GM18505 (cell line): ENCODE data around the gene GPATCH8.

Source experiments
- ATAC-seq: cut with Tn5 transposase; IDR thresholded peaks from one replicate; pipeline ENCODE4 v1.9.1; 2021; ENCODE audit not compliant: unreplicated experiment
- POLR2A ChIP-seq: IDR thresholded peaks from 4 replicates; pipeline ENCODE4 v1.6.1; 2011; ENCODE audit warnings: borderline replicate concordance; ENCODE audit not compliant: insufficient read depth, insufficient read length; ENCODE audit errors: extremely low read depth

GPATCH8 gene

DNA sequence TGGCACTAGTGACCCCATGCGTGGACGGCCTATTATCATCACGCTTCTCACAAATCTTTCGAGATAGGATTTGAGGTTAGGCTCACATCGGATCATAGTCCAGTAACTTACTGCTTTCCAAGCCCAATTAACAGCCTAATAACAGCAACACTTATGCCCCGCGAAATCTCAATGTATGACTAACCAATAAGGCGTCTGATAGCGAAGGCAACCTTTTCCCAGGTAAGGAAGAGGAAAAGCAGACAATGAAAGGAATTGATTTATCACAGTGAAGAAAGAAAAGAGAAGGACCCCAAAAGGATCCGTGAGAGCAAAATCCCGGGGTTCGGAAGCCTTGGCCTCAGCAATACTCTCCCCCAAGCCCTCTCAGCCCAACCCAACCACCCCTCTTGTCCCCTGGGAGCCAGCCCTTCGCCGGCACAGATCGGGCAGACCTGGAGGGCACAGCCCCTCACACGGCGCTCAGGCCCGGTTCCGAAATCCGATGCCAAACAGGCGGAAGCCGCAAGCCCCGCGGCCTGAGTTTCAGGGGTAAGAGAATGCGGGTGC lies 534 bp downstream of the GPATCH8 start:
- no peak for ATAC-seq
- no peak for TF ChIP-seq POLR2A

GRCh38 chr17:44501866-44502375 lies 1.3 kb downstream of the GPATCH8 start:
- no peak for TF ChIP-seq POLR2A
- ATAC-seq = no peak

DNA sequence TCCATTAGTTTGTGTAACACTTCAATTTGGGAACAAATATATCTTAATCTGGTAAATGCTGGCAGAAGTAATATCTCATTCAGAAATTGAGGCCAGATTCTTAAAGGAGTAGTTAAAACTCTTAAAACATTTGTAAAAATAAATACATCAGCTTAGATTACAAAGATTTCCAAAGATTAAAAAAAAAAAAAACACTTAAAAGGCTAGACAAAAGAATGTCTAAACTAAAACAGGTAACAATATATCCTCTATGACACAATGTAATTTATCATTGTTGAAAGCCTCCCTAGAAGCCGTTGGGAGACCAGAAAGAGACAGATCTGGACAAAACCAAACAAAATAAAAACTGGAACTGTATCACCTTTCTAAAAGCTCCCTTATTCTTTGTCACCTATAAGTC lies 3.5 kb downstream of the GPATCH8 start:
- no peak for TF ChIP-seq POLR2A

DNA sequence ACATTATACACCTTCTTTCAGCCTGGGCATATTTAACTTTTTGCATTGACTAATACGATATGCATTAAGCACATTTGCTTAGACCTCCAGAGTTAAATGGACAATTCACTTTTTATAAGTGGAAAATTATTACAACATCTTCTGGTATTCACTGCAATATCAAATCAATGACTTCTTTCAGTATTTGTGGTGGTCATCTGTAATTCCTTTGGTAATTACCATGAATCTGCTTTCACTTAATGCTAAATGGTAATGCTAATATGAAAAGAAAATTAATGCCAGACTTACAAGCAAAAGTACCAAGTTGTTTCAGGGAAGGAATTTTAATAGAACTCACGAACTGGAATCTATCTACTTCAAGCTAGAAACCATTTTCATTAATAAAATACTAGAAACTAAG lies 6.4 kb downstream of the GPATCH8 start:
- no peak for ATAC-seq
- TF ChIP-seq POLR2A = no peak

More for the DNA sequence above, 3.5 kb downstream of the GPATCH8 start:
- no peak for ATAC-seq

DNA sequence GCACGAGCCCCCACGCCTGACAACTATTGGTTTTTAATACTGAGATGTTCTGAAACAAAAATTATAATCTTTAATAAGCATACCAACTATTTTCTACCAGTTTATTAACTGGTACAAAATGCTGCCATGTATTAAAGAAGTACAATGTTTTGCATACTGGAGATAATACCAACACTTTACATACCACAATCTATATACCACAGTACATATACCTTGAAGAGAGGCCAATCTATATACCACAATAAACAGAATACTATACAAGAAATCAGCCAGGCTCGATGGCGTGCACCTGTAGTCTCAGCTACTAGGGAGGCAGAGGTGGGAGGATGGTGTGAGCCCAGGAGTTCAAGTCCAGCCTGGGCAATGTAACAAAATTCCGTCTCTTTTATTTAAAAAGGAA lies 9.9 kb downstream of the GPATCH8 start:
- no peak for TF ChIP-seq POLR2A
- no peak for ATAC-seq

- TF ChIP-seq POLR2A = no peak
- ATAC-seq = no peak
Observed at GRCh38 chr17:44492706-44493272, 10.4 kb downstream of the GPATCH8 start.

DNA sequence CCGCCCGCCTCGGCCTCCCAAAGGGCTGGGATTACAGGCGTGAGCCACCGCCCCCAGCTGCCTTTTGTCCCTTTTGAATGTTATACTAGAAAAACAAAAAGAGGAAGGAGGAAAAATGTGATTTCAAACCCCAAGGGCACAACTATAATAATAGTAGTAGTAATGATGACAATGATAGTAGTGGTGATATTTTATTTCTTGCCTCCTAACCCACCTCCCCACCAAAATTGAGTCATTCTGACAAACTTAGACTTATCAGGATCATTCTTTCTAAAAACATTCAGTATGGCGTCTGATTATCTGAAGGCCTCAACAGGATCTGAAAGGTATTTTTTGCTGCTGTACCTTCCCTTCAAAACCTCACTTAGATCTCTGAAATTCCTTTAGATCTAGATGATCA lies 13.6 kb downstream of the GPATCH8 start:
- no peak for TF ChIP-seq POLR2A
- ATAC-seq = no peak

GRCh38 chr17:44487170-44487569 lies 16.0 kb downstream of the GPATCH8 start:
- TF ChIP-seq POLR2A = no peak
- no peak for ATAC-seq

DNA sequence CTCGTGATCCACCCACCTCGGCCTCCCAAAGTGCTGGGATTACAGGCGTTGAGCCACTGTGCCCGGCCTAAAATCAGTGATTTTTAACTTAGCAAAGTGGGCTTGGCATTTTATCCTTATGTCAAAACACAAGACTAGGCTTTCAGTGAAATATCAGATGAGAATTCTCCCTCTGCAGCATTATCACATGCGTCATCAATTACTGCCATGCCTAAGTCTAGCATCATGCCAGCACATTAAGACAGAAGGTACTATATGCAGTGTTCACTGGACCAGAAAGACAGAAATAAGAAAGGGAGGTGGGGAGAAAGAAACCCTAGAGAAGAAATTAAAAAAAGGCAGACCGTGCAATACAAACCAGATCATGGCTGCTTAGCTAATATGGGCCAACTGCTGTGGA lies 29.8 kb downstream of the GPATCH8 start:
- ATAC-seq = no peak
- TF ChIP-seq POLR2A = no peak

DNA sequence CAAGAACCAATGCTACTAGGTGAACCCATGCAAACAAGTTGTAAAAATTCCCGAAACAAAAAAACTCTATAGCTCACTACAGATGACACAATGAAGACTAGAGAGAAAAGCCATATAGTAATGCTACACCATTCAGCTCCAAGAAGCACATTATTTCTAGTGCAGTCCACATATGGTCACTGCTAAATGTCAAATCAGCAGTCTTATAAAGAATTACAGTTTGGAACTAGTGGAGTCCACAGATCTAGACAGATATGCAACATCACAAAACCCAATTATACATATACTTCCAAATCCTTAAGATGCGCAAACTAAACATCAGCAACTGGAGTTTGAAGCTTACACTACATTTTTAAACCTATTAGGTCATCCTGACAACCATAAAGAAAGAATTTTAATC lies 33.5 kb downstream of the GPATCH8 start:
- TF ChIP-seq POLR2A = no peak
- ATAC-seq = no peak

DNA sequence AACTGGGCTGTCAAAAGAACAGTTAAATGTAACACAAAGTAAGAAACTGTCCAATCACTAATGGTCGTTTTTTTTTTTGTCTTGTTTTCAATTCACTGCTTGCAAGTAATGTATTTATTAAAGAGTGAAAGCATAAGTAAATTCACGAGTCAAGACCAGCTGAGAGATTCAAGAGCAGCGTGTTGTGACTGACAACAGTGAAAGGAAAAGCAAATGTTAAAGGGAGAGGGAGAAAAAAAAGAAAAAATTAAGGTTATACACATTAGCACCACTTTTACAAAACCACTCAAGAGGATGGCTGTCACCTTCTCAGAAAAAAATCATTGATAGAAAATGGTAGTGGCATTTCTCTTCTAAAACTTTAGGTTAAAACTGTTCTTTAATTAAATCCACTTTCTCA lies 36.1 kb downstream of the GPATCH8 start:
- TF ChIP-seq POLR2A = no peak
- ATAC-seq = no peak

- TF ChIP-seq POLR2A = no peak
- no peak for ATAC-seq
Observed at GRCh38 chr17:44466339-44466738, 36.9 kb downstream of the GPATCH8 start.

DNA sequence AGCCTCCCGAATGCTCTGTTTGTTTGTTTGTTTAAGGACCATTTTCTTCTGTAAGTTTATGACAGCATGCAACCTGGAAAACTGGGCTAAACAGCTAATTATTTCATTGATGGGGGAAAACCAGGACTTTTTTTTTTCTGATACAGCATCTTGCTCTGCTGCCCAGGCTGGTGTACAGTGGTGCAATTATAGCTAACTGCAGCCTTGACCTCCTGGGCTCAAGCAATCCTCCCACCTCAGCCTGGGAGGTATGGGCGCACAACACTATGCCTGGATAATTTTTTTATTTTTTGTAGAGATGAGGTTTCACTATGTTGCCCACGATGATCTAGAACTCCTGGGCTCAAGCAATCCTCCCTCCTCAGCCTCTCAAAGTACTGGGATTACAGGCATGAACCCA lies 37.3 kb downstream of the GPATCH8 start:
- no peak for ATAC-seq
- TF ChIP-seq POLR2A = no peak

GRCh38 chr17:44465276-44465675 lies 37.9 kb downstream of the GPATCH8 start:
- no peak for ATAC-seq
- TF ChIP-seq POLR2A = no peak
